Activated CD4-positive, alpha-beta T cell treated with anti-CD3 and anti-CD28 coated beads, Interleukin-2, amount 50 U/mL, for 16 hours (primary cell): ENCODE measurements around the gene CA5A.
"Not testable (repeated sequence)": the region's sequence is repeated elsewhere in the genome, so short reads cannot be mapped to it uniquely, and the experiment has no call there.

Source experiments
- DNase-seq: peaks from one replicate; pipeline ENCODE4 v3.0.0-alpha.2; 2020

Gene CA5A

GRCh38 chr16:87936375-87937230 is at the start of gene CA5A:
CA5A (minus strand) TSS chr16:87936529; CDS start chr16:87936450, 79 bp downstream.
- no peak for DNase-seq

GRCh38 chr16:87985493-87985892 is 49.2 kb upstream of the CA5A start:
- not testable (repeated sequence) for DNase-seq

- DNase-seq = no peak
Observed at GRCh38 chr16:87984632-87985267, 48.4 kb upstream of the CA5A start.

GRCh38 chr16:87984180-87984579 is 47.9 kb upstream of the CA5A start:
- DNase-seq = not testable (repeated sequence)

GRCh38 chr16:87983737-87984097 is 47.4 kb upstream of the CA5A start:
- DNase-seq = peak; percentile 74

GRCh38 chr16:87983072-87983736 is 46.9 kb upstream of the CA5A start:
- not testable (repeated sequence) for DNase-seq

- DNase-seq = no peak
Observed at GRCh38 chr16:87982581-87983041, 46.3 kb upstream of the CA5A start.

GRCh38 chr16:87981376-87981775 is 45.0 kb upstream of the CA5A start:
- peak; percentile 73 for DNase-seq

- DNase-seq = not testable (repeated sequence)
Observed at GRCh38 chr16:87979911-87980630, 43.7 kb upstream of the CA5A start.

- no peak for DNase-seq
Observed at GRCh38 chr16:87979352-87979751, 43.0 kb upstream of the CA5A start.

GRCh38 chr16:87978127-87978526 is 41.8 kb upstream of the CA5A start:
- no peak for DNase-seq

- DNase-seq = no peak
Observed at GRCh38 chr16:87976665-87977064, 40.3 kb upstream of the CA5A start.

- DNase-seq = no peak
Observed at GRCh38 chr16:87974178-87974577, 37.8 kb upstream of the CA5A start.

GRCh38 chr16:87973717-87974116 is 37.4 kb upstream of the CA5A start:
- DNase-seq = no peak

- DNase-seq = no peak
Observed at GRCh38 chr16:87971933-87972332, 35.6 kb upstream of the CA5A start.

- DNase-seq = no peak
Observed at GRCh38 chr16:87970186-87970585, 33.9 kb upstream of the CA5A start.

- DNase-seq = no peak
Observed at GRCh38 chr16:87968541-87968940, 32.2 kb upstream of the CA5A start.

GRCh38 chr16:87966685-87967185 is 30.4 kb upstream of the CA5A start:
- DNase-seq = no peak

- DNase-seq = no peak
Observed at GRCh38 chr16:87966064-87966645, 29.8 kb upstream of the CA5A start.

GRCh38 chr16:87965417-87965816 is 29.1 kb upstream of the CA5A start:
- DNase-seq = no peak

GRCh38 chr16:87964049-87964659 is 27.8 kb upstream of the CA5A start:
- no peak for DNase-seq

- peak; percentile 84 for DNase-seq
Observed at GRCh38 chr16:87963400-87963799, 27.1 kb upstream of the CA5A start.
